Panc1 (cell line): ENCODE data around the gene KIRREL3. TPM values are rescaled to one million over a fixed set of nuclear protein-coding genes. Genes with fewer than 3 reads are reported as not detected.
A peak's percentile ranks its signal among the peaks of the same experiment; 100 is the strongest.

ENCODE experiments used
- ATAC-seq: fragments of 200-7000 bp; cut with Tn5 transposase; 2 replicates; pipeline ENCODE4 v1.9.1; 2020; ENCODE audit warnings: mild to moderate bottlenecking, moderate library complexity
- BruUV-seq: library from RNA; stranded (reverse); fragments of 400-500 nt; replicated peaks from 2 replicates; lab custom pipeline; 2021; lab: Mats Ljungman, UMichigan
- CTCF ChIA-PET: fragments of 300-600 bp; sonication (Branson Sonifier 250); formaldehyde crosslinking; loops from one replicate; lab custom pipeline; 2022; ENCODE audit warnings: antibody characterized with exemption; lab: Charles Lee
- POLR2A ChIA-PET: fragments of 300-600 bp; sonication (Branson Sonifier 250); formaldehyde crosslinking; loops from one replicate; lab custom pipeline; 2022; ENCODE audit warnings: antibody characterized with exemption; lab: Charles Lee
- DNase-seq: peaks from one replicate; pipeline ENCODE4 v3.0.0-alpha.2; 2010; ENCODE audit warnings: low read depth, low spot score
- H3K27ac ChIP-seq: 2 replicates; pipeline ENCODE4 v1.5.1; 2011; ENCODE audit warnings: mild to moderate bottlenecking, low read length, inconsistent platforms
- H3K27me3 ChIP-seq: fragments of 200-500 bp; sonication (Bioruptor generic); 2 replicates; pipeline ENCODE4 v1.6.0; 2014; ENCODE audit warnings: low read length, inconsistent platforms; ENCODE audit not compliant: control insufficient read depth, insufficient read depth
- H3K36me3 ChIP-seq: fragments of 200-500 bp; sonication (Bioruptor generic); 2 replicates; pipeline ENCODE4 v1.5.1; 2014; ENCODE audit warnings: inconsistent platforms, mild to moderate bottlenecking, low read length, moderate library complexity; ENCODE audit not compliant: control insufficient read depth, insufficient read depth
- H3K4me1 ChIP-seq: 2 replicates; pipeline ENCODE4 v1.5.1; 2011; ENCODE audit warnings: inconsistent platforms, mild to moderate bottlenecking, low read length, moderate library complexity; ENCODE audit not compliant: control insufficient read depth, insufficient read depth
- H3K4me3 ChIP-seq, 2 experiments: 2 replicates each; pipeline ENCODE4 v1.5.1; 2011 to 2012; ENCODE audit warnings: low read depth in 2 of 2, low read length in 2 of 2, mild to moderate bottlenecking in 2 of 2, inconsistent platforms in 1 of 2, moderate library complexity in 1 of 2
- H3K9me3 ChIP-seq: fragments of 200-500 bp; sonication (Bioruptor generic); 2 replicates; pipeline ENCODE4 v1.5.1; 2014; ENCODE audit warnings: low read depth, mild to moderate bottlenecking, inconsistent platforms, low read length, moderate library complexity; ENCODE audit not compliant: control insufficient read depth, insufficient read depth
- CTCF ChIP-seq: fragments of 450-650 bp; IDR thresholded peaks from 2 replicates; pipeline ENCODE4 v1.5.1; 2017; ENCODE audit warnings: mild to moderate bottlenecking
- POLR2AphosphoS5 ChIP-seq: IDR thresholded peaks from 2 replicates; pipeline ENCODE4 v1.6.1; 2012; ENCODE audit warnings: mild to moderate bottlenecking, low read depth, low read length, moderate library complexity
- REST ChIP-seq, 2 experiments: IDR thresholded peaks; 2 replicates each; pipeline ENCODE4 v1.6.1; 2011 to 2012; ENCODE audit warnings: low read depth in 2 of 2, control low read depth in 1 of 2, low read length in 1 of 2, mild to moderate bottlenecking in 1 of 2, moderate library complexity in 1 of 2; ENCODE audit not compliant: insufficient read depth in 1 of 2
- SIN3A ChIP-seq: IDR thresholded peaks from 2 replicates; pipeline ENCODE4 v1.6.1; 2012; ENCODE audit warnings: low read depth, mild to moderate bottlenecking, low read length, moderate library complexity, borderline replicate concordance; ENCODE audit not compliant: insufficient read depth
- TCF7L2 ChIP-seq: IDR thresholded peaks from 2 replicates; pipeline ENCODE4 v1.6.1; 2011; ENCODE audit warnings: mild to moderate bottlenecking, low read depth, low read length, inconsistent platforms
- in situ Hi-C: cut with HindIII; loops from 2 replicates; pipeline ENCODE4 v1.10.0; 2016; ENCODE audit warnings: low sequenced_read_pairs, low pct_unique_long_range_greater_than_20kb
- intact Hi-C: fragments of 100-400 bp; cut with micrococcal nuclease; formaldehyde crosslinking; loops from one replicate; pipeline ENCODE4 v1.10.0; 2022; ENCODE audit not compliant: unreplicated experiment
- total RNA-seq: library from RNA; stranded (reverse); gene quantifications from one replicate; pipeline ENCODE4 v1.2.1, GENCODE V29; 2021; ENCODE audit not compliant: unreplicated experiment

The KIRREL3 gene
- total RNA-seq, 1 experiment from 2014 or later, result 0.36 TPM

GRCh38 chr11:126545057-126545555 is 455.5 kb downstream of the KIRREL3 start:
- POLR2A ChIA-PET, result no interaction called here
- Histone ChIP-seq H3K9me3 (no peaks in the 10 kb centered on the region), H3K36me3 (no peaks in the 10 kb centered on the region), H3K27me3 (peaks cover 12% of the 10 kb centered on the region; the same call in 1 of the 2 replicates), H3K27ac (no peak overlapping the region), H3K4me3 (no peak overlapping the region), H3K4me1 (no peaks in the 10 kb centered on the region; the same call in 1 of the 2 replicates)
- in situ Hi-C loops, result no loop called here
- no TSS peak for BruUV-seq
- intact Hi-C loops, result no loop called here
- TF ChIP-seq TCF7L2 (no peak), SIN3A (no peak), POLR2AphosphoS5 (no peak), CTCF (no peak), REST (IDR thresholded peaks at IDR 0.05; ENCODE audit: insufficient read depth in 1 of 2, low read depth in 2 of 2, low read length in 1 of 2) (no peak)
- no peak for DNase-seq
- ATAC-seq, result no peak
- CTCF ChIA-PET, result no interaction called here

- Histone ChIP-seq H3K4me1 (no peaks in the 10 kb centered on the region; the same call in 1 of the 2 replicates), H3K9me3 (no peaks in the 10 kb centered on the region), H3K27me3 (peaks cover 16% of the 10 kb centered on the region), H3K4me3 (no peak overlapping the region), H3K27ac (no peak overlapping the region), H3K36me3 (no peaks in the 10 kb centered on the region)
- CTCF ChIA-PET, result no interaction called here
- no peak for DNase-seq
- ATAC-seq, result no peak
- intact Hi-C loops (no loop called here), in situ Hi-C loops (no loop called here)
- POLR2A ChIA-PET, result no interaction called here
- BruUV-seq, result no TSS peak
- no peak for TF ChIP-seq SIN3A
- TF ChIP-seq REST (IDR thresholded peaks at IDR 0.05; ENCODE audit: insufficient read depth in 1 of 2, low read depth in 2 of 2, low read length in 1 of 2), result peak; percentile 78 to 83
- no peak for TF ChIP-seq POLR2AphosphoS5
- no peak for TF ChIP-seq TCF7L2
Observed at GRCh38 chr11:126544108-126545056, 456.2 kb downstream of the KIRREL3 start.
